T-cell (primary cell): ENCODE data around the gene PPM1E. TPM values are rescaled to one million over a fixed set of nuclear protein-coding genes. Genes with fewer than 3 reads are reported as not detected.
A peak's percentile ranks its signal among the peaks of the same experiment; 100 is the strongest.

Experiments used
- ATAC-seq, 4 experiments: fragments of 200-7000 bp in 3 of 4; fragments of 150-1000 bp in 1 of 4; cut with Tn5 transposase; replicated peaks in 1 of 4; 1 replicate in 3 of 4; 2 replicates in 1 of 4; pipeline ENCODE4 v1.10.0; 2021; ENCODE audit warnings: moderate library complexity in 3 of 4, mild to moderate bottlenecking in 2 of 4, moderate number of reproducible peaks in 1 of 4
- CTCF ChIA-PET, 2 donors: fragments of 300-600 bp; sonication (Branson Sonifier 250); formaldehyde crosslinking; loops; one replicate each; lab custom pipeline; 2022; ENCODE audit warnings: antibody characterized with exemption in 2 of 2; lab: Charles Lee
- POLR2A ChIA-PET, 2 donors: fragments of 300-600 bp; sonication (Branson Sonifier 250); formaldehyde crosslinking; loops; one replicate each; lab custom pipeline; 2022; ENCODE audit warnings: antibody characterized with exemption in 2 of 2; lab: Charles Lee
- DNase-seq, 35 experiments: peaks; one replicate each; pipeline versions ENCODE4 v3.0.0 to v3.0.0-alpha.2; 2013 to 2023
- H3K27ac ChIP-seq: one replicate; pipeline ENCODE4 v1.5.1; 2013; ENCODE audit warnings: low read length
- H3K27me3 ChIP-seq, 2 experiments: replicated peaks in 1 of 2; 1 replicate in 1 of 2; 2 replicates in 1 of 2; pipeline versions ENCODE4 v1.6.1 to v1.7.0; 2013; ENCODE audit warnings: low read length in 1 of 2, mixed read lengths in 1 of 2; ENCODE audit not compliant: control insufficient read depth in 2 of 2, insufficient read depth in 2 of 2; ENCODE audit errors: extremely low read depth in 1 of 2
- H3K36me3 ChIP-seq, 2 donors: 1 replicate in 1 of 2; 2 replicates in 1 of 2; pipeline versions ENCODE4 v1.6.1 to v1.7.0; 2013; ENCODE audit warnings: low read length in 1 of 2; ENCODE audit not compliant: control insufficient read depth in 2 of 2, insufficient read depth in 1 of 2; ENCODE audit errors: extremely low read depth in 1 of 2
- H3K4me1 ChIP-seq, 2 experiments: 1 replicate in 1 of 2; 2 replicates in 1 of 2; pipeline versions ENCODE4 v1.6.1 to v1.7.0; 2013; ENCODE audit warnings: low read length in 2 of 2, mixed read lengths in 1 of 2; ENCODE audit not compliant: insufficient read depth in 2 of 2, control insufficient read depth in 1 of 2; ENCODE audit errors: extremely low read depth in 1 of 2
- H3K4me3 ChIP-seq, 2 donors: 1 replicate in 1 of 2; 2 replicates in 1 of 2; pipeline versions ENCODE4 v1.5.1 to v1.7.0; 2013; ENCODE audit warnings: mild to moderate bottlenecking in 2 of 2, low read length in 1 of 2, moderate library complexity in 1 of 2; ENCODE audit not compliant: control insufficient read depth in 1 of 2; ENCODE audit errors: extremely low read depth in 1 of 2
- H3K9me3 ChIP-seq: 2 replicates; pipeline ENCODE4 v1.7.0; 2013
- H3K27ac Mint-ChIP-seq, 2 donors: one replicate each; pipeline ENCODE4 v1.8.0; 2020 to 2021; ENCODE audit warnings: mild to moderate bottlenecking in 2 of 2, mixed read lengths in 2 of 2
- H3K27me3 Mint-ChIP-seq, 2 donors: one replicate each; pipeline ENCODE4 v1.8.0; 2021 to 2022; ENCODE audit warnings: mixed read lengths in 2 of 2
- H3K36me3 Mint-ChIP-seq: one replicate; pipeline ENCODE4 v1.8.0; 2021; ENCODE audit warnings: mixed read lengths
- H3K4me1 Mint-ChIP-seq, 3 donors: one replicate each; pipeline ENCODE4 v1.8.0; 2020 to 2022; ENCODE audit warnings: mixed read lengths in 3 of 3, mild to moderate bottlenecking in 1 of 3
- H3K4me3 Mint-ChIP-seq, 3 donors: one replicate each; pipeline ENCODE4 v1.8.0; 2020 to 2022; ENCODE audit warnings: mild to moderate bottlenecking in 3 of 3, mixed read lengths in 3 of 3, moderate library complexity in 3 of 3
- H3K9me3 Mint-ChIP-seq, 3 donors: one replicate each; pipeline ENCODE4 v1.8.0; 2020 to 2022; ENCODE audit warnings: mixed read lengths in 3 of 3
- WGBS: methylation state at CpG from one replicate; pipeline ENCODE4 v1.1.5; 2013; ENCODE audit warnings: missing lambda C conversion rate; ENCODE audit not compliant: insufficient coverage; 5-methylcytosine and 5-hydroxymethylcytosine counted together
- total RNA-seq, 35 experiments: library from RNA in 6 of 35; stranded (reverse) in 6 of 35; fragments of 120-200 nt in 1 of 35; gene quantifications; one replicate each; pipeline versions ENCODE4 v1.2.1 to v1.2.4 and lab custom pipeline; 2013 to 2026

Gene PPM1E
- total RNA-seq, 5 donors from 2014 or later (not counting 1 experiment from before 2014, with no cell fraction given), result 0.03 TPM; not detected in 4

GRCh38 chr17:58968426-58969061 lies 212.9 kb downstream of the PPM1E start:
- peak in 2 of 35 experiments; percentile 7 to 21 for DNase-seq
- ATAC-seq, result no peak
- H3K9me3 Mint-ChIP-seq, result no peaks in the 10 kb centered on the region
- POLR2A ChIA-PET, result no interaction called here
- no peak overlapping the region for H3K27ac ChIP-seq
- WGBS, result 73% methylated on average over 3 of the region's 4 CpGs
- peaks cover 3 to 12% (median 4%) of the 10 kb centered on the region in 3 donors for H3K4me1 Mint-ChIP-seq
- no peak overlapping the region for H3K4me3 ChIP-seq
- no peak overlapping the region for H3K27ac Mint-ChIP-seq
- no peak overlapping the region for H3K4me3 Mint-ChIP-seq
- no peaks in the 10 kb centered on the region for H3K36me3 ChIP-seq
- no peaks in the 10 kb centered on the region for H3K4me1 ChIP-seq
- H3K27me3 ChIP-seq, result no peaks in the 10 kb centered on the region
- CTCF ChIA-PET, result interaction anchor here in 1 of 2 donors (0.7 kb wide), 1 partner anchor 215 kb away, joined by 3 read pairs; no protein-coding TSS in a partner anchor
- H3K9me3 ChIP-seq, result no peaks in the 10 kb centered on the region
- no peaks in the 10 kb centered on the region for H3K27me3 Mint-ChIP-seq
- no peaks in the 10 kb centered on the region for H3K36me3 Mint-ChIP-seq

- Histone ChIP-seq H3K4me3 (no peak overlapping the region), H3K27me3 (no peaks in the 10 kb centered on the region), H3K27ac (no peak overlapping the region), H3K4me1 (no peaks in the 10 kb centered on the region), H3K9me3 (no peaks in the 10 kb centered on the region), H3K36me3 (no peaks in the 10 kb centered on the region)
- Mint-ChIP-seq H3K9me3 (no peaks in the 10 kb centered on the region), H3K27ac (no peak overlapping the region), H3K27me3 (no peaks in the 10 kb centered on the region), H3K4me3 (no peak overlapping the region), H3K4me1 (peaks cover 3 to 12% (median 4%) of the 10 kb centered on the region in 3 donors), H3K36me3 (no peaks in the 10 kb centered on the region)
- 50% methylated on average over 1 of the region's 1 CpG for WGBS
- ATAC-seq (no peak), DNase-seq (peak in 1 of 35 experiments; percentile 9)
- CTCF ChIA-PET, result no interaction called here
- POLR2A ChIA-PET, result interaction anchor here in 1 of 2 donors (0.5 kb wide), 1 partner anchor 32 kb away, joined by 4 read pairs; no protein-coding TSS in a partner anchor
Observed at GRCh38 chr17:58969156-58969555, 213.5 kb downstream of the PPM1E start.

- Histone ChIP-seq H3K4me1 (no peaks in the 10 kb centered on the region), H3K9me3 (no peaks in the 10 kb centered on the region), H3K4me3 (no peak overlapping the region), H3K27me3 (no peaks in the 10 kb centered on the region), H3K36me3 (no peaks in the 10 kb centered on the region), H3K27ac (no peak overlapping the region)
- Mint-ChIP-seq H3K27me3 (no peaks in the 10 kb centered on the region), H3K36me3 (no peaks in the 10 kb centered on the region), H3K4me1 (peaks cover 3 to 12% (median 4%) of the 10 kb centered on the region in 3 donors), H3K9me3 (no peaks in the 10 kb centered on the region), H3K27ac (no peak overlapping the region), H3K4me3 (no peak overlapping the region)
- ChIA-PET CTCF (no interaction called here), POLR2A (interaction anchor here in 1 of 2 donors (0.5 kb wide), 1 partner anchor 33 kb away, joined by 4 read pairs; no protein-coding TSS in a partner anchor)
- ATAC-seq (no peak), DNase-seq (no peak)
- WGBS, result 100% methylated on average over 2 of the region's 4 CpGs
Observed at GRCh38 chr17:58969612-58970011, 214.0 kb downstream of the PPM1E start.

GRCh38 chr17:58970609-58971450 lies 215.2 kb downstream of the PPM1E start:
- DNase-seq (no peak), ATAC-seq (no peak)
- no peaks in the 10 kb centered on the region for H3K36me3 Mint-ChIP-seq
- Histone ChIP-seq H3K4me3 (no peak overlapping the region), H3K36me3 (no peaks in the 10 kb centered on the region), H3K27me3 (no peaks in the 10 kb centered on the region), H3K4me1 (no peaks in the 10 kb centered on the region), H3K27ac (no peak overlapping the region), H3K9me3 (no peaks in the 10 kb centered on the region)
- no CpG with 5 or more reads among the region's 7 CpGs for WGBS
- ChIA-PET CTCF (no interaction called here), POLR2A (interaction anchor here in 1 of 2 donors (0.6 to 0.8 kb wide), 2 partner anchors 29 to 340 kb away, joined by 3 read pairs; no protein-coding TSS in a partner anchor)
- H3K9me3 Mint-ChIP-seq, result no peaks in the 10 kb centered on the region
- no peaks in the 10 kb centered on the region for H3K27me3 Mint-ChIP-seq
- H3K4me1 Mint-ChIP-seq, result peaks cover 3 to 12% (median 4%) of the 10 kb centered on the region in 3 donors
- no peak overlapping the region for H3K4me3 Mint-ChIP-seq
- no peak overlapping the region for H3K27ac Mint-ChIP-seq

GRCh38 chr17:58974354-58974753 lies 218.7 kb downstream of the PPM1E start:
- no CpG with 5 or more reads among the region's 2 CpGs for WGBS
- Histone ChIP-seq H3K27me3 (no peaks in the 10 kb centered on the region), H3K9me3 (no peaks in the 10 kb centered on the region), H3K36me3 (no peaks in the 10 kb centered on the region), H3K4me3 (no peak overlapping the region), H3K27ac (no peak overlapping the region), H3K4me1 (no peaks in the 10 kb centered on the region)
- ATAC-seq, result no peak
- DNase-seq, result no peak
- Mint-ChIP-seq H3K36me3 (no peaks in the 10 kb centered on the region), H3K4me3 (no peak overlapping the region), H3K9me3 (no peaks in the 10 kb centered on the region), H3K27me3 (no peaks in the 10 kb centered on the region), H3K27ac (no peak overlapping the region), H3K4me1 (peaks cover 0 to 4% (median 0%) of the 10 kb centered on the region in 3 donors)
- ChIA-PET POLR2A (no interaction called here), CTCF (interaction anchor here in 1 of 2 donors (0.6 kb wide), 1 partner anchor 10 kb away, joined by 3 read pairs; no protein-coding TSS in a partner anchor)

GRCh38 chr17:58976541-58976940 lies 220.9 kb downstream of the PPM1E start:
- no peak for ATAC-seq
- WGBS, result 100% methylated on average over 2 of the region's 3 CpGs

More at GRCh38 chr17:58976541-58976940, 220.9 kb downstream of the PPM1E start:
- H3K27me3 Mint-ChIP-seq, result no peaks in the 10 kb centered on the region
- H3K27ac Mint-ChIP-seq, result no peak overlapping the region
- H3K9me3 Mint-ChIP-seq, result no peaks in the 10 kb centered on the region
- H3K4me3 Mint-ChIP-seq, result no peak overlapping the region
- H3K36me3 Mint-ChIP-seq, result no peaks in the 10 kb centered on the region
- H3K9me3 ChIP-seq, result no peaks in the 10 kb centered on the region
- H3K36me3 ChIP-seq, result no peaks in the 10 kb centered on the region
- H3K4me1 Mint-ChIP-seq, result no peaks in the 10 kb centered on the region
- POLR2A ChIA-PET, result interaction anchor here in 1 of 2 donors (0.7 kb wide), 1 partner anchor 436 kb away, joined by 5 read pairs; no protein-coding TSS in a partner anchor
- H3K27ac ChIP-seq, result no peak overlapping the region
- no peak overlapping the region for H3K4me3 ChIP-seq
- no peak for DNase-seq
- CTCF ChIA-PET, result no interaction called here
- no peaks in the 10 kb centered on the region for H3K4me1 ChIP-seq
- H3K27me3 ChIP-seq, result no peaks in the 10 kb centered on the region
